ENCODE data around the gene ANO5.

Gene ANO5

GRCh38 chr11:22192642-22193347 lies at the start of gene ANO5:
ANO5 (plus strand) TSS chr11:22193085; CDS start chr11:22193493, 408 bp downstream.
- peak within 1 kb of the TSS; percentile 3; the same call in 1 of the 2 replicates for H3K4me3 ChIP-seq (ENCODE audit: low read depth, low read length)
- POLR2A ChIA-PET, result no interaction called here
- CTCF ChIA-PET, result no interaction called here
- no peak for DNase-seq (ENCODE audit: low read depth, low spot score)
- no peak for TF ChIP-seq CTCF (IDR thresholded peaks at IDR 0.05; ENCODE audit: insufficient read depth, low read length, missing control alignments)

GRCh38 chr11:22151649-22152197 lies 41.2 kb upstream of the ANO5 start:
- ChIA-PET CTCF (no interaction called here), POLR2A (no interaction called here)
- no peak for DNase-seq (ENCODE audit: low read depth, low spot score)
- no peak overlapping the region for H3K4me3 ChIP-seq (ENCODE audit: low read depth, low read length)
- no peak for TF ChIP-seq CTCF (IDR thresholded peaks at IDR 0.05; ENCODE audit: insufficient read depth, low read length, missing control alignments)

GRCh38 chr11:22157531-22157930 lies 35.4 kb upstream of the ANO5 start:
- CTCF ChIA-PET, result no interaction called here
- no peak overlapping the region for H3K4me3 ChIP-seq (ENCODE audit: low read depth, low read length)
- TF ChIP-seq CTCF (IDR thresholded peaks at IDR 0.05; ENCODE audit: insufficient read depth, low read length, missing control alignments), result no peak
- no peak for DNase-seq (ENCODE audit: low read depth, low spot score)
- POLR2A ChIA-PET, result no interaction called here

- DNase-seq (ENCODE audit: low read depth, low spot score), result no peak
- TF ChIP-seq CTCF (IDR thresholded peaks at IDR 0.05; ENCODE audit: insufficient read depth, low read length, missing control alignments), result no peak
- ChIA-PET CTCF (no interaction called here), POLR2A (no interaction called here)
- no peak overlapping the region for H3K4me3 ChIP-seq (ENCODE audit: low read depth, low read length)
Measured at GRCh38 chr11:22161489-22161888, 31.4 kb upstream of the ANO5 start.

- ChIA-PET CTCF (no interaction called here), POLR2A (no interaction called here)
- H3K4me3 ChIP-seq (ENCODE audit: low read depth, low read length), result no peak overlapping the region
- DNase-seq (ENCODE audit: low read depth, low spot score), result no peak
- TF ChIP-seq CTCF (IDR thresholded peaks at IDR 0.05; ENCODE audit: insufficient read depth, low read length, missing control alignments), result no peak
Measured at GRCh38 chr11:22162756-22163155, 30.1 kb upstream of the ANO5 start.

GRCh38 chr11:22163394-22163797 lies 29.5 kb upstream of the ANO5 start:
- H3K4me3 ChIP-seq (ENCODE audit: low read depth, low read length), result no peak overlapping the region
- DNase-seq (ENCODE audit: low read depth, low spot score), result no peak
- TF ChIP-seq CTCF (IDR thresholded peaks at IDR 0.05; ENCODE audit: insufficient read depth, low read length, missing control alignments), result no peak
- ChIA-PET POLR2A (no interaction called here), CTCF (no interaction called here)

Measured in AG04449 (cell line).